HG03095 (cell line): ENCODE data around the gene PRODH2.
"Not testable (repeated sequence)": the region's sequence is repeated elsewhere in the genome, so short reads cannot be mapped to it uniquely, and the experiment has no call there.

Source experiments
- ATAC-seq: cut with Tn5 transposase; IDR thresholded peaks from one replicate; pipeline ENCODE4 v1.9.1; 2021; ENCODE audit warnings: moderate library complexity; ENCODE audit not compliant: unreplicated experiment

Gene PRODH2

DNA sequence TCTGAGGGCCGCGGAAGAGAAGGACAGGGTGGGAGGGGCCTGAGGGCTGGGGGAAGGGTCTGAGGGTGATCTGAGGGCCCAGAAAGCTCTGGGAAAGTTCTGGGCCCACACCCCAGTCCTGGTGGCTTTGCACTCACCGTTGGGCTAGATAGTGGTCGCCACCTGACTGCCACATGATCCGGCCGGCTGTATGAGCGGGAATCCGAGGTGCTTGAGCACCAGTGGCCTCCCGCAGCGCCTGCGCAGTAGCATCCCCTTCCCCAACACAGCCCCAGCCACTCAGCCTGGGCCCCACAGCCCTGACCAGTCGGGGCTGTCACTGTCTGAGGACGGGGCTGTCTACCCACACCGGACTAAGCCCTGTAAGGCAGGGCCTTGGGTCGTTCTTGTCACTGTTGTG lies 15.0 kb downstream of the PRODH2 start:
- no peak for ATAC-seq

DNA sequence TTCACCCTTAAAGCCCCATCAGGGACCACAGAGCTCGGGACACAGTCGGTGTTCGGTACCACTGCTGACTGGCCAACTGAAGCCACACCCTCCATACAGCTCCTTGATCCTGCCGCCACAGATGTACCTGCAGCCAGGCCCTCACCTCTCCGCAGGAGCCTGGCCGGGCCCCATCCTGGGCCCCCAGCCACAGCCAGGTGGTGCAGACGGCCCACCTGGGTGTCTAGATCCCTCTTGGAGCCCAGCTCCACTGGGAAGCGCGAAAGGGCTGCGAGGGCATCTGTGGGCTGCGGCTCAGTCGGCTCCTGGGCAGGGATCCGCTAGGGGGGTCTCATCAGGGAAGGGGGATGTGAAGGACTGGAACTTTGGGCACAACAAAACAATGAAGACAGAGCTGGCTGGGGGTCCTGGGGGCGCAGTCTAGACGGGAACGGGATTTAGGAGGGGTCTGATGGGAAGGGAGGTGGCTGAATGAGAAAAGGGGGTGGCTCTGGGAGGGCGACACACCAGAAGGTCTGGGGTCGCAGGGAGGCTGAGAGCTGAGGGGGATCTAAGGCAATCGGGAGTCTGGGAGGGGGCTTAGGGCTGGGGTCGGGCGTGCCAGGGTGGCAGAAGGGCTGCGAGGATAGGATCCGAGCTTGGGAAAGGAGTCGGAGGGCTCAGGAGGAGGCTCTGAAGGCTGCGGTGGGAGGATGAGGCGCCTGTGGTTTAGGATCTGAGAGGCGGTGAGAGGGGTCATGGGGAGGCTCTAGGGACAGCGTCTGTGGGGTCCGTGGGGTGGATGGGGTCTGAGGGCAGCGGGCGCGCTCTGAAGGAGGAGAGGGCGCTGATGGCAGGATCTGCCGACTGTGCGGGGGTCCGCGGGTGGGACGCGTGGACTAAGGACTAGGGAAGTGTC lies 15.8 kb downstream of the PRODH2 start:
- no peak for ATAC-seq

DNA sequence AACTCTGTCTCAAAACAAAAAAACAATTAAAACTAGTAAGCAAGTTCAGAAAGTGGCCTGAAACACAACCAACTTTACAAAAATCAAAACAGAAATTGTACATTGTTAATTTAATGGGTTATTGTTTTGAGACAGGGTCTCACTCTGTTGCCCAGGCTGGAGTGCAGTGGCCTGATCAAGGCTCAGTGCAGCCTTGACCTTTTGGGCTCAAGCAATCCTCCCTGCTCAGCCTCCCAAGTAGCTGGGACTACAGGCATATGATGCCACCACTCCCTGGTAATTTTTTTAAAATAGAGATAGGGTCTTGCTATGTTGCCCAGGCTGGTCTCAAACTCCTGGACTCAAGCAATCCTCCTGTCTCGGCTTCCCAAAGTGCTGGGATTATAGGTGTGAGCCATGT lies 17.1 kb downstream of the PRODH2 start:
- ATAC-seq, result not testable (repeated sequence)

DNA sequence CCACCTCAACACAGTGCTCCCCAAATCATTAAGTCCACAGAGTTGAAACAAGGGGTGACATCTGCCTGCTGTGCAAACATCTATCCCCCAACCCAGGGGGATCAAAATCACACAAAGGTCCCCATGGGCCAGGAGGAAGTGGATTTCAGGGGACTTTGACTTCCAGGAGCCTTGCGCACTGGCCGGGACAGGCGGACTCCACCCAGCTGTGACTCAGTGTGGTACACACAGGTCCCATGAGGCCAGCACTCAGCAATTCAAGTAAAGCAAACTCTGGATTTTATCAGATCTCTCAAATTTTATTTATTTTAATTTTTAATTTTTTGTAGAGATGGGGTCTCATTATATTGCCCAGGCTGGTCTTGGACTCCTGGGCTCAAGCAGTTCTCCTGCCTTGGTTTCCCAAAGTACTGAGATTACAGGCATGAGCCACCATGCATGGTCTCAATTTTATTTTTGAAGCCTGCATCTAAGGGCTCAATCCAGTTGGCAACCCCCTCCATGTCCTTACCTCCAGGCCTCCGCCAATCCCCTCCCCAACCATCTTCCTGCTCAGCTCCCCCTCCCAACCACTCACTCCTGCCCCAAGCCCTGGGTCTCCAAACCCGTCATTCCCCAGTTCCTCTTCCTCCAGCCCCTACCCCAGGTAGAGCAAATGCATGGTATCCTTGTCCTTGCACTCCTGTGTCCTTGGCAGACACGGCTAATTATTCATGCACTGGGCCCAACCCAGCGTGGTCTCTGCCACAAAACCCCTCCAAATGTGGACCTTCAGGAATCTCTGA lies 19.1 kb downstream of the PRODH2 start:
- ATAC-seq, result no peak

DNA sequence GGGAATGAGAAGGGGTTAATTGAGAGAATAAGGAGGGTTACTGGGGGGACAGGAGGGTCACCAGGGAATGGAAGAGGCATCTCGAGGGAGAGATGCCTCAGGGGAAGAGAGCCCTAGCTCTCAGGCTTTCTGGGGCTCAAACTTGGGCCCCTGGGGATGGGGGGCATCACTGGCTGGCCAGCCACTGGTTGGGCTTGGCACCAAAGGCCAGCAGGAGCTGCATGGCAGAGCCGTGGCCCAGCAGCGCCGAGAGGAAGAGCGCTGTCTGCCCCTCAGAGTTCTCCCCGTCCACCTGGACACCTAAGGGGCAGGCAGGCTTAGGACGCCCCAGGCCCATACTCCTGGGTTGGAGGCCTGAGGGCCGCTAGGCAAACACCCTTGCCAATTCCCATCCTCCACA lies 19.8 kb downstream of the PRODH2 start:
- ATAC-seq, result no peak

DNA sequence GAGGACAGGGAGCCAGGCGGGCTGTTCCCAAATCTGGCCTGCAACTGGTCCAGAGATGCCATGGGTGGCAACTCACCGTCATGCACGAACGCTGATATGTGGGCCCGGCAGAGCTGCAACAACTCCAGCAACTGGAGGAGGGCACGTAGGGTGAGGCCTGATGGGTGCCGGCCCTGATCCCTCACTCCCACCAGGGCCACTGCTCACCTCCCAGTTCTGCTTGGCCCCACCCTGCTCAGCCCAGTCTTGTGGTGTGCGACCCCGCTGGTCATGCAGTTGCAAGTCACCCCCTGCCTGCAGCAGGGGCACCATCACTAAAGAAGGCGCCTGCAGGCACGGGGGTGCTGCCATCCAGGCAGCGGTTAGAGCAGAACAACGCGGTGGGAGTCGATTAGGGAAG lies 20.3 kb downstream of the PRODH2 start:
- no peak for ATAC-seq

DNA sequence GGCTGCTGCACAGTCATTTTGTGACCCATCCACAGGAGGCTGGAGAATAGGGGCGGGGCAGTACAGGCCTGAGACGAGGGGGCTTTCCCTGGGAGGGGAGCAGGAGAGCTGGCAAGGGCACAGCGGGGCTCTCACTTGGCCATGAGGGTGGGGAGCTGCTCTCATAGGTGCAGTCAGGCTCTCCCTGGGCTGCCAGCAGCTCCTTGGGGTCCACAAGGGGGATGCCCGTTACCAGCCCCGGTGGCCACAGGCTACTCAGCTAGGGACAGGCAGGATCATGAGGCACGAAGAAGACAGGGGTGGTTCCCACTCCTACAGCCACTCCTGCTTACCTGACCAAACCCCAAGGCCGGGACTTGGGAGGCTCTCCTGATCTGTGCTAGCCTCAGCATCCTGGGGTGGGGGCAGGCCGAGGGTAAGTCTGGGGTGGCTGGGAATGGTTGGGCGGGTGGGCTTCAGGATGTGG lies 20.8 kb downstream of the PRODH2 start:
- no peak for ATAC-seq

DNA sequence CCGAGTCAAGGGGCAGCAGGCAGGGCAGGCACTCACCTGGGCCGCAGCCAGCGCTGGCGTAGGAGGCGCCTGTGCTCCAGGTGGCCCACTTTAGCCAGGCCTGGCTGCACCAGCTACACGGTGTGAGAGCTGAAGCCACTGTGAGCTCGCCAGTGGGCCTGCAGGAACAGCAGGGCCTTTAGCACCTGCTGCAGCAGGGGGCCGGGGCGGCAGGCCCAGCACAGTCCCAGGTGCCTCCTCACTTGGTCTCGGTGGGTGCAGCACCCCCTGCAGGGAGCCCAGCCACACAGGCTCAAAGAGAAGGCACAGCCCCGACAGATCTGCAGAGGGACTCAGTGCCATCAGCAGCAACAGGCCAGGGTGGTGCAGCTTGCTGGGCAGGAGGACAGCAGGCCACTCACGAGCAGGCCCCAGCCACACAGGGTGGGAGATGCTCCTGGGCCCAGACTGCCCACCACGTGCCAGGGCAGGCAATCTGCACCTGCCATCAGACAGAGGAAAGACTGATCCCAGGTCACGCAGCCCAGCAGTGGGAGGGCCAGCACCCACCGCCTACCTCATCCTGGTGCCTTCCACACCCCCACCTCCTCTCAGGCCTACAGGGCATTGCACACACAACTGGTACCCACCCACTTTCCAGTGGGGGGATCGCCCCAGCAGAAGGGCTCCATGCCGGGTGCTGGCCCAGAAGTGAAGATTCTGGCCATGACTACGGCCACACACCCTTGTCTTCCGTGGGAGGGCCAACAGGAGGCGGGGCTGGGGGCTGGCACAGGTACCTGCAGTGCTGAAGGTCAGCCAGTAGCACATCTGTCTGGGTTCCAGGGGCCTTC lies 21.4 kb downstream of the PRODH2 start:
- no peak for ATAC-seq

DNA sequence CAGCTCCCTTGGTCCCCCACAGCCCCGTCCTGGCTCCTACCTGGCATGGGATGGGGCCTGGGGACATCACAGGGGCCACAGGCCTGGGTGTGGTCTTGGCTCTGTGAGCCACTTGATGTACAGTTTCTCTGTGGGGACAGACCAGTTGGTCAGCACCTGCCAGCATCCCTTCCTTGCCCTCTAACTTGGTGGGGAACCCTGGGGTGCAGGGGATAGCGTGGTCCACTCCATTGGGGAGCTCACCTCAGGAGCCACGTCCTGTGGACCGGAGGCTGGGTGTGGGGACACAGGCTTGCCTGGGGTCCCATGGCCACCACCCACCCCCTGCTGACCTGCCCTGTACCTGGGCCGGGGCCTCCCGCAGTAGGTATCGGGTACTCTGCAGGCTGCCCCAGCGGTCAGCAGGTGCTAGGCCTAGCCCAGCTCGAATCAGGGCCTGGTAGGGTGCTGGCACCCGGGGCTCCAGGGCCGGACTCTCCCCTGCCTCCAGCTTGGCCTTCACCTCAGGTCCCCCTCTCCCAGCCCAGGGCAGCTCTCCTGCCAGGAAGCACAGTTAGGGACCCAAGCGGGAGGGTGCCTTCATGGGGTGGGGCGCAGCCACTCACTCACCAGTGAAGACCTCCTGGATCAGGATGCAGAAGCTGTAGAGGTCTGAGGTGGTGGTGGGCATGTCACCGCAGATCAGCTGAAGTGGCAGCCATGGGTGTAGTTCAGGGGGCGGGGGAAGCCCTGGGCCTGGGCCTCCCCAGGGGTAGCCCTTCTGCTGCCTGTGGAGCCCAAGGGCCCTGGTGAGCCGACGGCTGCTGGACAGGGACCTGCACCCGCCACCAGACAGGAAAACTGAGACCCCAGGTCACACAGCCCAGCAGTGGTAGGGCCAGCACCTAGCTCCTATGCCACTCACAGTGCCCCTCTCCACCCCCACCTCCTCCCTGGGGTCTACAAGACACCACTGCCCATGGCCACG lies 22.4 kb downstream of the PRODH2 start:
- ATAC-seq, result no peak

DNA sequence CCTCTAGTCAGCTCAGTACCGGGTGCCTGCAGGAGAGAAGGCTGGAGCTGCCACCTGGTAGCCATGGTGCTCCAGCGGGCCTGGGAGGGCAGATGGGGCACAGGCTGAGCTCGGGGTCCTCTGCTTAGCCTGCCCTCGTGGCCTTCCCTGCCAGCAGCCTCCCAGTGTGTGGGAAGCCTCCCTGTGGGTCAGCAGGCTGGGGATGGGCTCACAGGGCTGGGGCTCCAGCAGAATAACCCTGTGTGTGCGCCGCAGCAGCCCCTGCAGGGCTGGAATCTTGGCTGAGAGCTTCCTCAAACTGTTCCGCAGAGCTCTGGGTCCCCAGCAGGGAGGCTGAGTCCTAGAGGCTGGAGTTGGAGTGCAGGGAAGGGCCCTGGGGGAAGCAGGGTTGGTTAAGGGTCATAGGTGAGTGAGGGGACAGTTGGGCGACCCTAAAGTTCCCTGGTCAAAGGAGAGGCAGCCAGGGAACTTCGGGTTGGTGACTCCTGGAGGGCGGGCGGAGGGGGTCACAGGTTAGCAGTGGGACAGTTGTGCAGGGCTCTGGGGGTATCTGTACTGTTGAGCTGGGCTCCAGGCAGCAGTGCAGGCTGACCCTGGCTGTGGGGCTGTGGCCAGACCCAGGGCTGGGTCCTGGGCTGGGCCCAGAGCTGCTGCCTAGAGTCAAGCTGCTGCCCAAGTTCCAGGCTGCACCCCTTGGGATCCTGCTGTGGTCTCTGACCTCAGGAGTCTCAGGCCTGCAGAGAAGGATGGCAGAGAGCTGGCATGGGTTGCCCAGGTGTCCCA lies 23.3 kb downstream of the PRODH2 start:
- ATAC-seq, result no peak

DNA sequence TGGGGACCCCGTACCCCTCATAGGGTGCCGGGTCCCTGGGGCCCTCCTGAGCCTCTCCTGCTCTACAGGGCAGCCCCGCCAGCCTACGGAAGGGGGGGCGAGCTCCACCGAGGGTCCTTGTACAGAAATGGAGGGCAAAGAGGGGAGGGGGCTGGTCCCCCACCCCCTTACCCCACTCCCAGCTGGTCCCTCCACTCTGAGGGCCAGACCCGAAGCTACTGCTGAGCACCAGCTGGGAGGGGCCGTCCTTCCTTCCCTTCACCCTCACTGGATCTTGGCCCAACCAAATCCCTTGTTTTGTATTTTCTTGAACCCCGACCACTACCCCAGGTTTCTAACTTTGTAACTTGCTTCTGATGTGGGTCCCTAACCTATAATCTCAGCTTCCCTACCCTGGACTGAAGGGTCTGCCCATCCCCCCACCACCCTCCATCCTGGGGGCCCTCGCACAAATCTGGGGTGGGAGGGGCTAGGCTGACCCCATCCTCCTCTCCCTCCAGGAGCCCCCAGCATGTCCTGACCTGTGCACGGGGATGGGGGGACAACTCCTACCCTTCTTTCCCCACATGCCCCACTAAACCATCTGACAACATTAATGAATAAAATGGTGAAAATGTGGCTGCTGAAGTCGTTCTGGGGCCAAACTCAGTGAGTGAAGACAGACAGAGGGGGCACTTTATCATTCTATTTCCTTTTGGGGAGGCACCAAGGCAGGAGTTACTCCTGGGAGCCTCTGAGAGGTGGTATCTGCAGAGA lies 24.3 kb downstream of the PRODH2 start:
- ATAC-seq, result no peak

DNA sequence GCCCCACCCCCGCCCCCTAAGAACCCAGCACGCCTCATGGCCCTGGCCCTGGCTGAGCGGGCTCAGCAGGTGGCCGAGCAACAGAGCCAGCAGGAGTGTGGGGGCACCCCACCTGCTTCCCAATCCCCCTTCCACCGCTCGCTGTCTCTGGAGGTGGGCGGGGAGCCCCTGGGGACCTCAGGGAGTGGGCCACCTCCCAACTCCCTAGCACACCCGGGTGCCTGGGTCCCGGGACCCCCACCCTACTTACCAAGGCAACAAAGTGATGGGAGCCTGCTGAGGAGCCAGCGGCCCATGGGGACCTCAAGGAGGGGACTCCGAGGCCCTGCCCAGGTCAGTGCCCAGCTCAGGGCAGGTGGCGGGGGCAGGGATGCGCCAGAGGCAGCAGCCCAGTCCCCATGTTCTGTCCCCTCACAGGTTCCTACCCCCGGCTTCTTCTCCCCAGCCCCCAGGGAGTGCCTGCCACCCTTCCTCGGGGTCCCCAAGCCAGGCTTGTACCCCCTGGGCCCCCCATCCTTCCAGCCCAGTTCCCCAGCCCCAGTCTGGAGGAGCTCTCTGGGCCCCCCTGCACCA lies 25.3 kb downstream of the PRODH2 start:
- no peak for ATAC-seq

DNA sequence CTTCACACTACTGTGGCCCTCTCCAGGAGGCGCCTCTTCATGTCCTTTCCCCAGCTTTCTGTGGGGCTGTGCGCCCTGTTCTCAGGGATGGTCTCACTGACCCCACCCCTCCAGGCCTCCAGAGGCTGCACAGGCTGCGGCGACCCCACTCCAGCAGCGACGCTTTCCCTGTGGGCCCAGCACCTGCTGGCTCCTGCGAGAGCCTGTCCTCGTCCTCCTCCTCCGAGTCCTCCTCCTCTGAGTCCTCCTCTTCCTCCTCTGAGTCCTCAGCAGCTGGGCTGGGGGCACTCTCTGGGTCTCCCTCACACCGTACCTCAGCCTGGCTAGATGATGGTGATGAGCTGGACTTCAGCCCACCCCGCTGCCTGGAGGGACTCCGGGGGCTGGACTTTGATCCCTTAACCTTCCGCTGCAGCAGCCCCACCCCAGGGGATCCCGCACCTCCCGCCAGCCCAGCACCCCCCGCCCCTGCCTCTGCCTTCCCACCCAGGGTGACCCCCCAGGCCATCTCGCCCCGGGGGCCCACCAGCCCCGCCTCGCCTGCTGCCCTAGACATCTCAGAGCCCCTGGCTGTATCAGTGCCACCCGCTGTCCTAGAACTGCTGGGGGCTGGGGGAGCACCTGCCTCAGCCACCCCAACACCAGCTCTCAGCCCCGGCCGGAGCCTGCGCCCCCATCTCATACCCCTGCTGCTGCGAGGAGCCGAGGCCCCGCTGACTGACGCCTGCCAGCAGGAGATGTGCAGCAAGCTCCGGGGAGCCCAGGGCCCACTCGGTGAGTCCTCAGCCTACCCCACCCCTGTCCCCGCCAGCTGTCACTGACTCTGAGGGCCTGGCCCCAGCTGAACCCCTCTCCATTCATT lies 26.1 kb downstream of the PRODH2 start:
- ATAC-seq, result no peak

DNA sequence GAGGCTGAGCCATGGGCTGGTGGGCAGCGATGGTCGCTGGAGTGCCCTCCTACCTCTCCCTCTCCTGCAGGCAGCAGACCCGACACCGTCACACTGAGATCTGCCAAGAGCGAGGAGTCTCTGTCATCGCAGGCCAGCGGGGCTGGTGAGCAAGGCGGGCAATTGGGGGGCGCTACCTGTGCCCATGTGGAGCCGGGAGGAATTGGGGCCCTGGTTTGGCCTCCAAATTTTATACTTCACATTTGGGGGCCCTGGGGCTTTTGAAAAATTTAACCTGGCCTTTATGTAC lies 27.4 kb downstream of the PRODH2 start:
- ATAC-seq, result no peak

DNA sequence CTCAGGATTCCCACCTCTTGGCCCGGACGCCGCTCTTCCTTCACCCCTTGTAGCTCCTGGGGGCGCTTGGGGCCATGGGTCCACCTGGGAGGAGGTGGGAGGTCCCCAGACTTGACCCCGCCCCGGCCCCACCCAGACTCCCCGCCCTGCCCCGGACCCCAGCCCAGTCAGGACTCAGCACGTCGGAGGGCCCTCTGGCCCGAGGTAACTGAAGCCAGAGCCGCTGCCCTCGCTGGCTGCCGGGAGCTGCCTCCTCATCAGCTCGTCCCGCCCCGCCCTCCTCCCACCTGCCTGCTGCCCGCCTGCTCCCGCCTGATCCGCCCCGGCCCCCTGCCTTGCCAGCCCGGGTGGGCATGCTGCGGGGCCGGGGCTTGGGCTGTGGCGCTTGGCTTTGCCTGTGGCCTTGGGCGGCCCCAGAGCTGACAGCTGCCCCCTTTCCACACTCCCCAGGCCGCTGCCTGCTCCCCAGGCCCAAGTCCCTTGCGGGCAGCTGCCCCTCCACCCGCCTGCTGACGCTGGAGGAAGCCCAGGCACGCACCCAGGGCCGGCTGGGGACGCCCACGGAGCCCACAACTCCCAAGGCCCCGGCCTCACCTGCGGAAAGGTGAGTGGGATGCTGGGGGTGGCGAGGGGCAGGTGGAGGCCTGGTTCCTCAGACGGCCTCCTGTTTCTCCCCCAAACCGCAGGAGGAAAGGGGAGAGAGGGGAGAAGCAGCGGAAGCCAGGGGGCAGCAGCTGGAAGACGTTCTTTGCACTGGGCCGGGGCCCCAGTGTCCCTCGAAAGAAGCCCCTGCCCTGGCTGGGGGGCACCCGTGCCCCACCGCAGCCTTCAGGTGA lies 27.9 kb downstream of the PRODH2 start:
- ATAC-seq, result no peak
